Epithelial cell of prostate (primary cell): Measurements from ENCODE around the gene S100A12.

Source experiments
- DNase-seq: peaks from one replicate; pipeline ENCODE4 v3.0.0-alpha.2; 2011; ENCODE audit warnings: low read depth, low spot score
- H3K27ac ChIP-seq: fragments of 450-650 bp; 2 replicates; pipeline ENCODE4 v1.5.1; 2017; ENCODE audit warnings: mild to moderate bottlenecking

Gene S100A12

GRCh38 chr1:153371231-153371630, 4.2 kb downstream of the S100A12 start:
- peak overlapping the region; percentile 68 for H3K27ac ChIP-seq
- peak; percentile 73 for DNase-seq

GRCh38 chr1:153370146-153370545, 5.3 kb downstream of the S100A12 start:
- no peak for DNase-seq
- H3K27ac ChIP-seq: peak overlapping the region; percentile 68

GRCh38 chr1:153368495-153368894, 6.9 kb downstream of the S100A12 start:
- no peak overlapping the region for H3K27ac ChIP-seq
- DNase-seq: no peak

- no peak overlapping the region for H3K27ac ChIP-seq
- no peak for DNase-seq
Measured at GRCh38 chr1:153367090-153367489, 8.3 kb downstream of the S100A12 start.

GRCh38 chr1:153366261-153366660, 9.2 kb downstream of the S100A12 start:
- DNase-seq: no peak
- H3K27ac ChIP-seq: no peak overlapping the region

GRCh38 chr1:153365696-153366095, 9.7 kb downstream of the S100A12 start:
- peak overlapping the region; percentile 69 for H3K27ac ChIP-seq
- DNase-seq: no peak

GRCh38 chr1:153364766-153365666, 10.4 kb downstream of the S100A12 start:
- no peak for DNase-seq
- peak overlapping the region; percentile 69 for H3K27ac ChIP-seq

GRCh38 chr1:153364156-153364555, 11.3 kb downstream of the S100A12 start:
- H3K27ac ChIP-seq: peak overlapping the region; percentile 69
- no peak for DNase-seq

GRCh38 chr1:153363641-153364040, 11.8 kb downstream of the S100A12 start:
- no peak for DNase-seq
- peak overlapping the region; percentile 69 for H3K27ac ChIP-seq

GRCh38 chr1:153362187-153362775, 13.1 kb downstream of the S100A12 start:
- no peak for DNase-seq
- H3K27ac ChIP-seq: no peak overlapping the region

- no peak for DNase-seq
- H3K27ac ChIP-seq: no peak overlapping the region
Measured at GRCh38 chr1:153361480-153362109, 13.8 kb downstream of the S100A12 start.

- peak overlapping the region; percentile 15 for H3K27ac ChIP-seq
- DNase-seq: no peak
Measured at GRCh38 chr1:153360592-153361479, 14.6 kb downstream of the S100A12 start.

- peak overlapping the region; percentile 15 for H3K27ac ChIP-seq
- no peak for DNase-seq
Measured at GRCh38 chr1:153360190-153360589, 15.2 kb downstream of the S100A12 start.

GRCh38 chr1:153359241-153359640, 16.2 kb downstream of the S100A12 start:
- DNase-seq: no peak
- peak overlapping the region; percentile 90 for H3K27ac ChIP-seq

- peak overlapping the region; percentile 90 for H3K27ac ChIP-seq
- DNase-seq: no peak
Measured at GRCh38 chr1:153358691-153358975, 16.8 kb downstream of the S100A12 start.

- peak within 1 kb of the TSS; percentile 90 for H3K27ac ChIP-seq
- no peak for DNase-seq
Measured at GRCh38 chr1:153357853-153358690, 17.3 kb downstream of the S100A12 start, which contains the start of gene S100A9. Gene S100A9, plus strand, starts transcription at chr1:153357854. Its CDS starts 430 bp downstream, at chr1:153358284.

- DNase-seq: no peak
- H3K27ac ChIP-seq: peak overlapping the region; percentile 90
Measured at GRCh38 chr1:153357076-153357852, 18.2 kb downstream of the S100A12 start.

GRCh38 chr1:153356392-153357075, 18.9 kb downstream of the S100A12 start:
- peak overlapping the region; percentile 90 for H3K27ac ChIP-seq
- DNase-seq: no peak
